A549 (cell line): ENCODE measurements around the gene DEF6. TPM values are rescaled to one million over a fixed set of nuclear protein-coding genes. Genes with fewer than 3 reads are reported as not detected.

Experiments used
- ATAC-seq, 2 experiments: fragments of 200-7000 bp in 1 of 2; fragments of >200 bp in 1 of 2; cut with Nextera tagmentation in 1 of 2; cut with Tn5 transposase in 1 of 2; 3 replicates each; pipeline versions ENCODE4 v1.8.0 to v1.9.1; 2018 to 2020; ENCODE audit warnings: mild to moderate bottlenecking in 1 of 2, moderate library complexity in 1 of 2
- CTCF ChIA-PET: fragments of 300-600 bp; sonication (Branson Sonifier 250); formaldehyde crosslinking; extraction: SDS; loops from one replicate; lab custom pipeline; 2021; ENCODE audit warnings: antibody characterized with exemption, inconsistent platforms; lab: Yijun Ruan, JAX
- POLR2A ChIA-PET: fragments of 350-600 bp; formaldehyde crosslinking; extraction: SDS; loops from one replicate; lab custom pipeline; 2021; ENCODE audit warnings: antibody characterized with exemption, inconsistent platforms; lab: Yijun Ruan, JAX
- DNase-seq, 2 experiments: peaks; one replicate each; pipeline versions ENCODE4 v3.0.0 to v3.0.0-alpha.2; 2011 to 2016; ENCODE audit warnings: low read depth in 1 of 2, low spot score in 1 of 2
- FAIRE-seq: peaks from 2 replicates; lab custom pipeline; 2011; peaks lifted over from hg19 to GRCh38; lab: Jason Lieb, UNC
- H3K27ac ChIP-seq, 2 experiments: fragments of >200 bp; sonication (Bioruptor Twin); formaldehyde crosslinking; 3 replicates each; pipeline ENCODE4 v1.5.1; 2016 to 2017
- H3K4me1 ChIP-seq: fragments of >200 bp; sonication (Bioruptor Twin); formaldehyde crosslinking; 3 replicates; pipeline ENCODE4 v1.6.1; 2016
- H3K4me2 ChIP-seq: fragments of >200 bp; sonication (Bioruptor Twin); formaldehyde crosslinking; 3 replicates; pipeline ENCODE4 v1.6.1; 2016
- H3K4me3 ChIP-seq: fragments of >200 bp; sonication (Bioruptor Twin); formaldehyde crosslinking; 3 replicates; pipeline ENCODE4 v1.5.1; 2016
- H3K9me3 ChIP-seq: fragments of >200 bp; sonication (Bioruptor Twin); formaldehyde crosslinking; 3 replicates; pipeline ENCODE4 v1.6.1; 2016
- ATOH8 ChIP-seq: fragments of 250-450 bp; sonication (Bioruptor Pico); IDR thresholded peaks from 2 replicates; pipeline ENCODE4 v1.5.0; 2020; ENCODE audit warnings: low read depth, mild to moderate bottlenecking, moderate library complexity
- CHD2 ChIP-seq: fragments of 150-350 bp; IDR thresholded peaks from 2 replicates; pipeline ENCODE4 v1.6.1; 2014; ENCODE audit warnings: low read length; ENCODE audit not compliant: partially characterized antibody
- CHD4 ChIP-seq: fragments of 200-600 bp; sonication (generic); IDR thresholded peaks from 2 replicates; pipeline ENCODE4 v1.6.1; 2016; ENCODE audit warnings: antibody characterized with exemption, mild to moderate bottlenecking, borderline replicate concordance
- EHF ChIP-seq: fragments of 250-450 bp; sonication (Bioruptor Pico); IDR thresholded peaks from 2 replicates; pipeline ENCODE4 v1.5.0; 2020; ENCODE audit warnings: mild to moderate bottlenecking
- EHMT2 ChIP-seq: fragments of 200-600 bp; sonication (generic); IDR thresholded peaks from 2 replicates; pipeline ENCODE4 v1.6.1; 2016; ENCODE audit warnings: antibody characterized with exemption, low read depth, mild to moderate bottlenecking, moderate library complexity
- ELK1 ChIP-seq: fragments of 150-350 bp; IDR thresholded peaks from 2 replicates; pipeline ENCODE4 v1.6.1; 2014; ENCODE audit warnings: low read depth, mild to moderate bottlenecking, low read length
- ESRRA ChIP-seq: fragments of 150-350 bp; IDR thresholded peaks from 2 replicates; pipeline ENCODE4 v1.6.1; 2014; ENCODE audit warnings: mild to moderate bottlenecking, low read length, borderline replicate concordance
- FOSL2 ChIP-seq, 2 experiments: fragments of 450-650 bp in 1 of 2; fragments of >200 bp in 1 of 2; sonication (Bioruptor Twin) in 1 of 2; formaldehyde crosslinking; IDR thresholded peaks; 2 replicates each; pipeline versions ENCODE4 v1.5.0 to v1.6.1; 2016 to 2020; ENCODE audit warnings: mild to moderate bottlenecking in 1 of 2, moderate library complexity in 1 of 2
- HOXA7 ChIP-seq: fragments of 250-450 bp; sonication (Bioruptor Pico); IDR thresholded peaks from 2 replicates; pipeline ENCODE4 v1.5.0; 2020; ENCODE audit warnings: mild to moderate bottlenecking, moderate library complexity
- HOXB13 ChIP-seq: fragments of 250-450 bp; sonication (Bioruptor Pico); IDR thresholded peaks from 2 replicates; pipeline ENCODE4 v1.5.0; 2020; ENCODE audit warnings: low read depth, mild to moderate bottlenecking, moderate library complexity
- JUN ChIP-seq, 2 experiments: fragments of >200 bp; sonication (Bioruptor Twin); formaldehyde crosslinking; IDR thresholded peaks; 2 replicates in 1 of 2; 3 replicates in 1 of 2; pipeline ENCODE4 v1.6.1; 2016 to 2017
- KDM1A ChIP-seq: fragments of 200-600 bp; sonication (generic); IDR thresholded peaks from 2 replicates; pipeline ENCODE4 v1.6.1; 2016; ENCODE audit warnings: low read depth, mild to moderate bottlenecking
- KDM5A ChIP-seq: fragments of 200-600 bp; sonication (generic); IDR thresholded peaks from 2 replicates; pipeline ENCODE4 v1.6.1; 2016; ENCODE audit warnings: antibody characterized with exemption, mild to moderate bottlenecking
- MAFK ChIP-seq: fragments of 450-650 bp; IDR thresholded peaks from 2 replicates; pipeline ENCODE4 v1.6.1; 2014; ENCODE audit not compliant: partially characterized antibody
- MAZ ChIP-seq: fragments of 150-350 bp; IDR thresholded peaks from 2 replicates; pipeline ENCODE4 v1.6.1; 2014; ENCODE audit warnings: antibody characterized with exemption, low read depth, low read length, borderline replicate concordance
- NPAS2 ChIP-seq: fragments of 250-450 bp; sonication (Bioruptor Pico); IDR thresholded peaks from 2 replicates; pipeline ENCODE4 v1.8.0; 2022; ENCODE audit warnings: mild to moderate bottlenecking, moderate library complexity, borderline replicate concordance
- POLR2AphosphoS2 ChIP-seq: conservative IDR thresholded peaks from 2 replicates; pipeline ENCODE4 v1.6.1; 2012; ENCODE audit warnings: low read length, improper control_type of control experiment, inconsistent platforms
- RFX5 ChIP-seq: fragments of 450-650 bp; IDR thresholded peaks from 2 replicates; pipeline ENCODE4 v1.7.1; 2014; ENCODE audit warnings: antibody characterized with exemption, mild to moderate bottlenecking, moderate library complexity
- ZC3H11A ChIP-seq: fragments of 450-650 bp; IDR thresholded peaks from 2 replicates; pipeline ENCODE4 v1.6.1; 2014; ENCODE audit warnings: antibody characterized with exemption, mild to moderate bottlenecking
- ZFP36 ChIP-seq: fragments of 450-650 bp; IDR thresholded peaks from 2 replicates; pipeline ENCODE4 v1.6.1; 2014; ENCODE audit warnings: borderline replicate concordance; ENCODE audit not compliant: partially characterized antibody
- ZNF302 ChIP-seq: fragments of 250-450 bp; sonication (Bioruptor Pico); IDR thresholded peaks from 2 replicates; pipeline ENCODE4 v1.9.0; 2021; ENCODE audit warnings: inconsistent platforms, mild to moderate bottlenecking, moderate library complexity
- WGBS: methylation state at CpG from one replicate; pipeline ENCODE4 v1.1.6; 2017; ENCODE audit errors: missing lambda C conversion rate; 5-methylcytosine and 5-hydroxymethylcytosine counted together
- polyA plus RNA-seq, 4 experiments: library from polyadenylated mRNA; depleted of rRNA in 3 of 4; stranded (reverse); fragments of >200 nt; fragmentation: RNase III in 1 of 4; extraction: RNeasy Plus Mini Kit Qiagen cat#74134 plus additional on column Dnase treatment in 1 of 4; gene quantifications; 2 replicates in 3 of 4; 3 replicates in 1 of 4; pipeline ENCODE4 v1.2.3, GENCODE V29; 2011 to 2017
- TF ChIP-seq, protein P1 (sequence below): fragments of >200 bp; sonication (Bioruptor Twin); formaldehyde crosslinking; IDR thresholded peaks from 2 replicates; pipeline ENCODE4 v1.6.1; 2016
- TF ChIP-seq, protein P2 (sequence below): fragments of >200 bp; sonication (Bioruptor Twin); formaldehyde crosslinking; IDR thresholded peaks from 3 replicates; pipeline ENCODE4 v1.5.1; 2016

DEF6 gene
- polyA plus RNA-seq, 2 of the 4 experiments (the other 2 are of a cell fraction): 0.05 TPM

GRCh38 chr6:35267446-35267845 is 30.2 kb upstream of the DEF6 start:
- Histone ChIP-seq H3K27ac (no peak overlapping the region), H3K9me3 (no peaks in the 10 kb centered on the region), H3K4me2 (no peak overlapping the region), H3K4me3 (no peak overlapping the region), H3K4me1 (0 out of 3 replicates have a peak, but pooled peaks cover 2% of the 10 kb centered on the region)
- WGBS: 88% methylated on average over 8 of the region's 8 CpGs
- ATAC-seq (no peak), DNase-seq (no peak), FAIRE-seq (no peak)
- CTCF ChIA-PET: interaction anchor here (1.3 kb wide), 1 partner anchor 26 kb away, joined by 3 read pairs; no protein-coding TSS in a partner anchor
- POLR2A ChIA-PET: interaction anchor here (1.1 kb wide), 1 partner anchor 8 kb away, joined by 4 read pairs; the partner anchor contains the start of gene ZNF76
- TF ChIP-seq ZC3H11A: no peak
- no peak for TF ChIP-seq ATOH8 (CRISPR knock-in tag)
- no peak for TF ChIP-seq ZNF302 (CRISPR knock-in tag)
- TF ChIP-seq NPAS2 (CRISPR knock-in tag): no peak
- TF ChIP-seq ESRRA: no peak
- TF ChIP-seq MAFK: no peak
- no peak for TF ChIP-seq MAZ

GRCh38 chr6:35267897-35268296 is 29.7 kb upstream of the DEF6 start:
- CTCF ChIA-PET: interaction anchor here (0.9 to 1.3 kb wide), 3 partner anchors 9 to 26 kb away, joined by 3 to 5 read pairs (median 3); partner anchors contain the start of gene ZNF76
- H3K9me3 ChIP-seq: no peaks in the 10 kb centered on the region
- POLR2A ChIA-PET: interaction anchor here (1.1 kb wide), 1 partner anchor 9 kb away, joined by 4 read pairs; the partner anchor contains the start of gene ZNF76
- H3K4me3 ChIP-seq: no peak overlapping the region
- WGBS: 87% methylated on average over 2 of the region's 2 CpGs
- DNase-seq (no peak), ATAC-seq (no peak), FAIRE-seq (no peak)
- TF ChIP-seq RFX5 (no peak), HOXA7 (CRISPR knock-in tag) (no peak), CHD4 (no peak), KDM5A (no peak), ELK1 (no peak), HOXB13 (CRISPR knock-in tag) (no peak), ZFP36 (no peak), CHD2 (no peak), EHF (CRISPR knock-in tag) (no peak), NPAS2 (CRISPR knock-in tag) (no peak), EHMT2 (no peak), FOSL2 (IDR thresholded peaks at IDR 0.05) (no peak), FOSL2 (CRISPR knock-in tag; IDR thresholded peaks at IDR 0.05) (no peak), ZNF302 (CRISPR knock-in tag) (no peak), KDM1A (no peak), JUN (IDR thresholded peaks at IDR 0.05) (no peak), POLR2AphosphoS2 (no peak)
- TF ChIP-seq, protein P1, sequence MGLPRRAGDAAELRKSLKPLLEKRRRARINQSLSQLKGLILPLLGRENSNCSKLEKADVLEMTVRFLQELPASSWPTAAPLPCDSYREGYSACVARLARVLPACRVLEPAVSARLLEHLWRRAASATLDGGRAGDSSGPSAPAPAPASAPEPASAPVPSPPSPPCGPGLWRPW: no peak
- TF ChIP-seq, protein P2, sequence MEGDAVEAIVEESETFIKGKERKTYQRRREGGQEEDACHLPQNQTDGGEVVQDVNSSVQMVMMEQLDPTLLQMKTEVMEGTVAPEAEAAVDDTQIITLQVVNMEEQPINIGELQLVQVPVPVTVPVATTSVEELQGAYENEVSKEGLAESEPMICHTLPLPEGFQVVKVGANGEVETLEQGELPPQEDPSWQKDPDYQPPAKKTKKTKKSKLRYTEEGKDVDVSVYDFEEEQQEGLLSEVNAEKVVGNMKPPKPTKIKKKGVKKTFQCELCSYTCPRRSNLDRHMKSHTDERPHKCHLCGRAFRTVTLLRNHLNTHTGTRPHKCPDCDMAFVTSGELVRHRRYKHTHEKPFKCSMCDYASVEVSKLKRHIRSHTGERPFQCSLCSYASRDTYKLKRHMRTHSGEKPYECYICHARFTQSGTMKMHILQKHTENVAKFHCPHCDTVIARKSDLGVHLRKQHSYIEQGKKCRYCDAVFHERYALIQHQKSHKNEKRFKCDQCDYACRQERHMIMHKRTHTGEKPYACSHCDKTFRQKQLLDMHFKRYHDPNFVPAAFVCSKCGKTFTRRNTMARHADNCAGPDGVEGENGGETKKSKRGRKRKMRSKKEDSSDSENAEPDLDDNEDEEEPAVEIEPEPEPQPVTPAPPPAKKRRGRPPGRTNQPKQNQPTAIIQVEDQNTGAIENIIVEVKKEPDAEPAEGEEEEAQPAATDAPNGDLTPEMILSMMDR: no peak
- no peaks in the 10 kb centered on the region for H3K4me1 ChIP-seq
- H3K27ac ChIP-seq: no peak overlapping the region
- no peak overlapping the region for H3K4me2 ChIP-seq
